Osteoblast (primary cell): ENCODE results near the gene ALOX5. TPM values are rescaled to one million over a fixed set of nuclear protein-coding genes. Genes with fewer than 3 reads are reported as not detected.

Experiments used
- DNase-seq: peaks from one replicate; pipeline ENCODE4 v3.0.0; 2011; ENCODE audit warnings: low spot score, mixed read lengths; ENCODE audit not compliant: insufficient read length; ENCODE audit errors: missing footprints
- H2AFZ ChIP-seq: 2 replicates; pipeline ENCODE4 v1.6.0; 2011; ENCODE audit warnings: mild to moderate bottlenecking, low read length
- H3K27ac ChIP-seq: 2 replicates; pipeline ENCODE4 v1.5.1; 2011; ENCODE audit warnings: mild to moderate bottlenecking, low read depth, low read length, moderate library complexity
- H3K27me3 ChIP-seq: 2 replicates; pipeline ENCODE4 v1.6.0; 2012; ENCODE audit warnings: mild to moderate bottlenecking, control low read depth, inconsistent platforms, low read length, moderate library complexity; ENCODE audit not compliant: insufficient read depth
- H3K36me3 ChIP-seq: 2 replicates; pipeline ENCODE4 v1.5.1; 2011; ENCODE audit warnings: mild to moderate bottlenecking, low read length, control low read depth, moderate library complexity; ENCODE audit not compliant: insufficient read depth
- H3K4me1 ChIP-seq: 2 replicates; pipeline ENCODE4 v1.5.1; 2011; ENCODE audit warnings: mild to moderate bottlenecking, low read length, control low read depth, moderate library complexity; ENCODE audit not compliant: insufficient read depth
- H3K4me2 ChIP-seq: 2 replicates; pipeline ENCODE4 v1.6.0; 2011; ENCODE audit warnings: mild to moderate bottlenecking, low read length; ENCODE audit not compliant: insufficient read depth
- H3K4me3 ChIP-seq: fragments of 200-600 bp; sonication (generic); 3 replicates; pipeline ENCODE4 v1.5.1; 2012; ENCODE audit warnings: mild to moderate bottlenecking, low read length, inconsistent platforms; ENCODE audit not compliant: insufficient read depth
- H3K79me2 ChIP-seq: 2 replicates; pipeline ENCODE4 v1.6.0; 2012; ENCODE audit warnings: mild to moderate bottlenecking, low read length, control low read depth, inconsistent platforms; ENCODE audit not compliant: insufficient read depth
- H3K9me3 ChIP-seq: 2 replicates; pipeline ENCODE4 v1.5.1; 2011; ENCODE audit warnings: low read depth, low read length, control low read depth
- H4K20me1 ChIP-seq: 2 replicates; pipeline ENCODE4 v1.6.0; 2012; ENCODE audit warnings: mild to moderate bottlenecking, low read length, control low read depth; ENCODE audit not compliant: insufficient read depth
- CTCF ChIP-seq: IDR thresholded peaks from 2 replicates; pipeline ENCODE4 v1.5.1; 2011; ENCODE audit warnings: mild to moderate bottlenecking, low read depth, low read length, moderate library complexity; ENCODE audit errors: extremely low read depth
- total RNA-seq: library from RNA; depleted of rRNA; stranded (reverse); fragments of >200 nt; gene quantifications from 2 replicates; pipeline ENCODE4 v1.2.3, GENCODE V29; 2012

The ALOX5 gene
- total RNA-seq, 1 donor, result not detected

GRCh38 chr10:45399113-45399512 lies 25.1 kb downstream of the ALOX5 start:
- DNase-seq, result no peak
- Histone ChIP-seq H3K4me2 (no peak overlapping the region), H3K27me3 (peaks cover 6% of the 10 kb centered on the region), H3K4me3 (no peak overlapping the region), H3K4me1 (no peaks in the 10 kb centered on the region), H4K20me1 (no peaks in the 10 kb centered on the region), H2AFZ (no peak overlapping the region), H3K36me3 (no peaks in the 10 kb centered on the region), H3K79me2 (no peaks in the 10 kb centered on the region), H3K9me3 (no peaks in the 10 kb centered on the region), H3K27ac (no peak overlapping the region)
- no peak for TF ChIP-seq CTCF

- no peak for TF ChIP-seq CTCF
- no peaks in the 10 kb centered on the region for H3K36me3 ChIP-seq
Measured at GRCh38 chr10:45403151-45403550, 29.1 kb downstream of the ALOX5 start.

GRCh38 chr10:45404087-45404769 lies 30.2 kb downstream of the ALOX5 start:
- DNase-seq, result no peak
- no peaks in the 10 kb centered on the region for H3K4me1 ChIP-seq
- TF ChIP-seq CTCF, result no peak
- no peak overlapping the region for H3K27ac ChIP-seq
- peaks cover 18% of the 10 kb centered on the region for H3K27me3 ChIP-seq
- no peak overlapping the region for H2AFZ ChIP-seq
- no peaks in the 10 kb centered on the region for H3K36me3 ChIP-seq
- H3K4me2 ChIP-seq, result no peak overlapping the region
- H3K79me2 ChIP-seq, result no peaks in the 10 kb centered on the region
- H3K9me3 ChIP-seq, result no peaks in the 10 kb centered on the region
- no peak overlapping the region for H3K4me3 ChIP-seq
- no peaks in the 10 kb centered on the region for H4K20me1 ChIP-seq

More at GRCh38 chr10:45403151-45403550, 29.1 kb downstream of the ALOX5 start:
- Histone ChIP-seq H3K79me2 (no peaks in the 10 kb centered on the region), H3K4me2 (no peak overlapping the region), H3K27ac (no peak overlapping the region), H3K9me3 (no peaks in the 10 kb centered on the region), H3K4me3 (no peak overlapping the region), H2AFZ (no peak overlapping the region), H3K4me1 (no peaks in the 10 kb centered on the region), H3K27me3 (peaks cover 18% of the 10 kb centered on the region), H4K20me1 (no peaks in the 10 kb centered on the region)
- no peak for DNase-seq

- H3K27me3 ChIP-seq, result peaks cover 18% of the 10 kb centered on the region
- H4K20me1 ChIP-seq, result no peaks in the 10 kb centered on the region
- no peak overlapping the region for H3K4me3 ChIP-seq
- H3K9me3 ChIP-seq, result no peaks in the 10 kb centered on the region
- H3K27ac ChIP-seq, result no peak overlapping the region
- no peak for TF ChIP-seq CTCF
- H3K4me2 ChIP-seq, result no peak overlapping the region
- no peak overlapping the region for H2AFZ ChIP-seq
- no peak for DNase-seq
- no peaks in the 10 kb centered on the region for H3K79me2 ChIP-seq
- H3K36me3 ChIP-seq, result no peaks in the 10 kb centered on the region
- H3K4me1 ChIP-seq, result no peaks in the 10 kb centered on the region
Measured at GRCh38 chr10:45404770-45405120, 30.7 kb downstream of the ALOX5 start.
